ENCODE results near the gene RPL29.
"Not testable (repeated sequence)": the region's sequence is repeated elsewhere in the genome, so short reads cannot be mapped to it uniquely, and the experiment has no call there.

DNA sequence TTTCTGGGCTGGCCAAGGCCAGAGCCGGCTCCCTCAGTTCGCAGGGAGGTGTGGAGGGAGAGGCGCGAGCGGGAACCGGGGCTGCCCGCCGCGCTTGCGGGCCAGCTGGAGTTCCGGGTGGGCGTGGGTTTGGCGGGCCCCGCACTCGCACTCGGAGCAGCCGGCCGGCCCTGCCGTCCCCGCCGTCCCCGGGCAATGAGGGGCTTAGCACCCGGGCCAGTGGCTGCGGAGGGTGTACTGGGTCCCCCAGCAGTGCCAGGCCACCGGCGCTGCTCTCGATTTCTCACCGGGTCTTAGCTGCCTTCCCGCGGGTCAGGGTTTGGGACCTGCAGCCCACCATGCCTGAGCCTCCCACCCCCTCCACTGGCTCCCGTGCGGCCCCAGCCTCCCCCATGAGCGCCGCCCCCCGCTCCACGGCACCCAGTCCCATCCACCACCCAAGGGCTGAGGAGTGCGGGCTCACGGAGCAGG is 5.2 kb downstream of the RPL29 start:
- TF ChIP-seq, protein P1, sequence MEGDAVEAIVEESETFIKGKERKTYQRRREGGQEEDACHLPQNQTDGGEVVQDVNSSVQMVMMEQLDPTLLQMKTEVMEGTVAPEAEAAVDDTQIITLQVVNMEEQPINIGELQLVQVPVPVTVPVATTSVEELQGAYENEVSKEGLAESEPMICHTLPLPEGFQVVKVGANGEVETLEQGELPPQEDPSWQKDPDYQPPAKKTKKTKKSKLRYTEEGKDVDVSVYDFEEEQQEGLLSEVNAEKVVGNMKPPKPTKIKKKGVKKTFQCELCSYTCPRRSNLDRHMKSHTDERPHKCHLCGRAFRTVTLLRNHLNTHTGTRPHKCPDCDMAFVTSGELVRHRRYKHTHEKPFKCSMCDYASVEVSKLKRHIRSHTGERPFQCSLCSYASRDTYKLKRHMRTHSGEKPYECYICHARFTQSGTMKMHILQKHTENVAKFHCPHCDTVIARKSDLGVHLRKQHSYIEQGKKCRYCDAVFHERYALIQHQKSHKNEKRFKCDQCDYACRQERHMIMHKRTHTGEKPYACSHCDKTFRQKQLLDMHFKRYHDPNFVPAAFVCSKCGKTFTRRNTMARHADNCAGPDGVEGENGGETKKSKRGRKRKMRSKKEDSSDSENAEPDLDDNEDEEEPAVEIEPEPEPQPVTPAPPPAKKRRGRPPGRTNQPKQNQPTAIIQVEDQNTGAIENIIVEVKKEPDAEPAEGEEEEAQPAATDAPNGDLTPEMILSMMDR (IDR thresholded peaks at IDR 0.05) = not testable (repeated sequence)
- TF ChIP-seq ZFX (IDR thresholded peaks at IDR 0.05; ENCODE audit: borderline replicate concordance) = not testable (repeated sequence)

Measured in 22Rv1 (cell line).